IMR-90 (cell line): Measurements from ENCODE around the gene USPL1. TPM values are rescaled to one million over a fixed set of nuclear protein-coding genes. Genes with fewer than 3 reads are reported as not detected.

ENCODE experiments used
- ATAC-seq: fragments of 200-7000 bp; cut with Tn5 transposase; 2 replicates; pipeline ENCODE4 v1.9.1; 2020; ENCODE audit warnings: low read depth, mild to moderate bottlenecking, moderate library complexity
- BruUV-seq: library from RNA; stranded (reverse); fragments of 400-500 nt; replicated peaks from 2 replicates; lab custom pipeline; 2021; lab: Mats Ljungman, UMichigan
- CTCF ChIA-PET: fragments of 300-600 bp; formaldehyde crosslinking; extraction: SDS; loops from one replicate; lab custom pipeline; 2021; ENCODE audit warnings: antibody characterized with exemption; lab: Yijun Ruan, JAX
- POLR2A ChIA-PET: fragments of 300-600 bp; sonication (Branson Sonifier 250); formaldehyde crosslinking; loops from one replicate; lab custom pipeline; 2022; ENCODE audit warnings: antibody characterized with exemption; ENCODE audit not compliant: unreplicated experiment; lab: Charles Lee
- DNase-seq: peaks from one replicate; pipeline ENCODE4 v3.0.0; 2013
- H2AFZ ChIP-seq: replicated peaks from 2 replicates; pipeline ENCODE3; 2013; ENCODE audit warnings: low read length, mild to moderate bottlenecking; ENCODE audit not compliant: poor library complexity
- H2AK5ac ChIP-seq: 2 replicates; pipeline ENCODE4 v1.6.1; 2013; ENCODE audit warnings: low read depth, low read length, inconsistent platforms
- H2AK9ac ChIP-seq: replicated peaks from 2 replicates; pipeline ENCODE3; 2013; ENCODE audit warnings: mild to moderate bottlenecking, low read depth, low read length, moderate library complexity; ENCODE audit not compliant: poor library complexity
- H2BK120ac ChIP-seq: 2 replicates; pipeline ENCODE4 v1.6.1; 2013; ENCODE audit warnings: low read depth, low read length, inconsistent platforms
- H2BK15ac ChIP-seq: 3 replicates; pipeline ENCODE4 v1.6.1; 2013; ENCODE audit warnings: low read depth, low read length, inconsistent platforms
- H2BK20ac ChIP-seq: 2 replicates; pipeline ENCODE4 v1.6.1; 2013; ENCODE audit warnings: low read depth, mild to moderate bottlenecking, inconsistent platforms, low read length, moderate library complexity
- H2BK5ac ChIP-seq: 2 replicates; pipeline ENCODE4 v1.6.1; 2013; ENCODE audit warnings: mild to moderate bottlenecking, low read depth, low read length, inconsistent platforms; ENCODE audit not compliant: poor library complexity, severe bottlenecking
- H3K14ac ChIP-seq: replicated peaks from 2 replicates; pipeline ENCODE4 v1.6.1; 2013; ENCODE audit warnings: low read depth, low read length, inconsistent platforms
- H3K18ac ChIP-seq: 2 replicates; pipeline ENCODE4 v1.6.1; 2013; ENCODE audit warnings: low read depth, low read length, control low read depth
- H3K23ac ChIP-seq: 2 replicates; pipeline ENCODE4 v1.6.1; 2013; ENCODE audit warnings: low read depth, low read length, inconsistent platforms
- H3K27ac ChIP-seq: 2 replicates; pipeline ENCODE4 v1.5.1; 2013; ENCODE audit warnings: mild to moderate bottlenecking, control low read depth, low read length; ENCODE audit not compliant: insufficient read depth
- H3K27me3 ChIP-seq: 2 replicates; pipeline ENCODE4 v1.6.1; 2013; ENCODE audit warnings: low read length; ENCODE audit not compliant: control insufficient read depth, insufficient read depth
- H3K36me3 ChIP-seq: 2 replicates; pipeline ENCODE4 v1.6.1; 2013; ENCODE audit warnings: low read length, mixed read lengths; ENCODE audit not compliant: control insufficient read depth, insufficient read depth
- H3K4ac ChIP-seq: 2 replicates; pipeline ENCODE4 v1.6.1; 2013; ENCODE audit warnings: low read depth, low read length, inconsistent platforms
- H3K4me1 ChIP-seq: 2 replicates; pipeline ENCODE4 v1.6.1; 2013; ENCODE audit warnings: low read length, mixed read lengths; ENCODE audit not compliant: control insufficient read depth, insufficient read depth
- H3K4me2 ChIP-seq: 2 replicates; pipeline ENCODE4 v1.6.1; 2013; ENCODE audit warnings: low read depth, mild to moderate bottlenecking, control low read depth, low read length, moderate library complexity
- H3K4me3 ChIP-seq: 2 replicates; pipeline ENCODE4 v1.5.1; 2013; ENCODE audit warnings: low read depth, mild to moderate bottlenecking, control low read depth, low read length, moderate library complexity; ENCODE audit not compliant: insufficient read depth
- H3K56ac ChIP-seq: 2 replicates; pipeline ENCODE4 v1.6.1; 2013; ENCODE audit warnings: low read length, inconsistent platforms; ENCODE audit not compliant: insufficient read depth; ENCODE audit errors: extremely low read depth
- H3K79me1 ChIP-seq, 2 experiments: 2 replicates each; pipeline ENCODE4 v1.6.1; 2013; ENCODE audit warnings: low read length in 2 of 2, inconsistent platforms in 1 of 2, low read depth in 1 of 2
- H3K9ac ChIP-seq: 2 replicates; pipeline ENCODE4 v1.6.1; 2013; ENCODE audit warnings: low read depth, low read length, control low read depth
- H3K9me1 ChIP-seq: 2 replicates; pipeline ENCODE4 v1.6.1; 2013; ENCODE audit warnings: low read length, inconsistent platforms; ENCODE audit not compliant: insufficient read depth
- H3K9me3 ChIP-seq: 2 replicates; pipeline ENCODE4 v1.6.1; 2013; ENCODE audit warnings: low read length; ENCODE audit not compliant: control insufficient read depth, insufficient read depth
- H4K20me1 ChIP-seq: 2 replicates; pipeline ENCODE4 v1.6.1; 2013; ENCODE audit warnings: low read length, inconsistent platforms; ENCODE audit not compliant: insufficient read depth
- H4K5ac ChIP-seq: 2 replicates; pipeline ENCODE4 v1.6.1; 2013; ENCODE audit warnings: mild to moderate bottlenecking, low read depth, low read length, control low read depth
- H4K8ac ChIP-seq, 2 experiments: 2 replicates each; pipeline ENCODE4 v1.6.1; 2013; ENCODE audit warnings: low read depth in 2 of 2, low read length in 2 of 2, control low read depth in 1 of 2, inconsistent platforms in 1 of 2
- H4K91ac ChIP-seq: 2 replicates; pipeline ENCODE4 v1.6.1; 2013; ENCODE audit warnings: low read depth, low read length, inconsistent platforms; ENCODE audit not compliant: insufficient read depth
- BHLHE40 ChIP-seq: fragments of 150-350 bp; IDR thresholded peaks from 2 replicates; pipeline ENCODE4 v1.6.1; 2016; ENCODE audit warnings: mild to moderate bottlenecking, low read depth, low read length
- CHD1 ChIP-seq: IDR thresholded peaks from 2 replicates; pipeline ENCODE4 v1.6.1; 2012; ENCODE audit warnings: low read depth, low read length, improper control_type of control experiment
- ELK1 ChIP-seq: fragments of 150-350 bp; IDR thresholded peaks from 2 replicates; pipeline ENCODE4 v1.6.1; 2016; ENCODE audit warnings: low read depth, mild to moderate bottlenecking, low read length, moderate library complexity, borderline replicate concordance
- FOS ChIP-seq: fragments of 150-350 bp; IDR thresholded peaks from 2 replicates; pipeline ENCODE4 v1.6.1; 2016; ENCODE audit warnings: low read depth, low read length
- MAFK ChIP-seq: IDR thresholded peaks from 2 replicates; pipeline ENCODE4 v1.6.1; 2012; ENCODE audit warnings: low read depth, low read length, improper control_type of control experiment
- MAZ ChIP-seq: IDR thresholded peaks from 2 replicates; pipeline ENCODE4 v1.6.1; 2012; ENCODE audit warnings: low read depth, mild to moderate bottlenecking, low read length, improper control_type of control experiment, moderate library complexity, borderline replicate concordance
- MXI1 ChIP-seq: IDR thresholded peaks from 2 replicates; pipeline ENCODE4 v1.6.1; 2012; ENCODE audit warnings: low read depth, mild to moderate bottlenecking, low read length, moderate library complexity, borderline replicate concordance
- POLR2A ChIP-seq: IDR thresholded peaks from 2 replicates; pipeline ENCODE4 v1.6.1; 2012; ENCODE audit warnings: mild to moderate bottlenecking, low read depth, low read length
- RCOR1 ChIP-seq: IDR thresholded peaks from 2 replicates; pipeline ENCODE4 v1.6.1; 2012; ENCODE audit warnings: mild to moderate bottlenecking, low read length, improper control_type of control experiment; ENCODE audit not compliant: insufficient replicate concordance
- SMC3 ChIP-seq: fragments of 150-350 bp; IDR thresholded peaks from 2 replicates; pipeline ENCODE4 v1.6.1; 2016; ENCODE audit warnings: low read depth, mild to moderate bottlenecking, antibody characterized with exemption, low read length, moderate library complexity
- WGBS, 2 experiments: methylation state at CpG; one replicate each; pipeline versions ENCODE4 v1.1.5 to v1.1.7; 2013; ENCODE audit warnings: missing lambda C conversion rate in 2 of 2; ENCODE audit not compliant: insufficient read length in 1 of 2; ENCODE audit errors: extremely low coverage in 2 of 2; 5-methylcytosine and 5-hydroxymethylcytosine counted together
- dilution Hi-C: fragments of 300-500 bp; cut with HindIII; formaldehyde crosslinking; loops from one replicate; pipeline ENCODE4 v1.14.3; 2018; ENCODE audit warnings: low sequenced_read_pairs; ENCODE audit not compliant: unreplicated experiment
- in situ Hi-C: fragments of 300-500 bp; cut with MboI; formaldehyde crosslinking; loops from 3 replicates; pipeline ENCODE4 v1.14.3; 2019; ENCODE audit warnings: low sequenced_read_pairs, inconsistent platforms, mixed read lengths
- intact Hi-C: fragments of 100-400 bp; cut with micrococcal nuclease; formaldehyde crosslinking; loops from 2 replicates; pipeline ENCODE4 v1.10.0; 2022
- polyA plus RNA-seq, 3 experiments: library from polyadenylated mRNA; depleted of rRNA; stranded (reverse); fragments of >200 nt; gene quantifications; 2 replicates each; pipeline ENCODE4 v1.2.3, GENCODE V29; 2012; ENCODE audit warnings: low replicate concordance in 1 of 3
- total RNA-seq: library from RNA; depleted of rRNA; stranded (reverse); fragments of >200 nt; gene quantifications from 2 replicates; pipeline ENCODE4 v1.2.3, GENCODE V29; 2012

Gene USPL1
- total and polyA plus RNA-seq, 2 of the 4 experiments (the other 2 are of a cell fraction), result 12.1 to 15.4 TPM

GRCh38 chr13:30623392-30623791 lies 5.7 kb downstream of the USPL1 start:
- Histone ChIP-seq H3K27me3 (no peaks in the 10 kb centered on the region), H3K4me3 (no peak overlapping the region), H3K36me3 (peaks cover 15% of the 10 kb centered on the region), H4K5ac (no peak overlapping the region), H2BK5ac (no peak overlapping the region), H3K23ac (no peak overlapping the region), H3K18ac (no peak overlapping the region), H2AK5ac (no peak overlapping the region), H3K14ac (no peak overlapping the region), H2BK20ac (no peak overlapping the region), H4K8ac (no peak overlapping the region), H2BK120ac (no peak overlapping the region), H4K91ac (no peak overlapping the region), H3K4ac (no peak overlapping the region), H2BK15ac (no peak overlapping the region), H3K9me1 (peaks cover 2% of the 10 kb centered on the region; the same call in 1 of the 2 replicates), H2AFZ (no peak overlapping the region), H3K56ac (no peak overlapping the region), H3K9ac (no peak overlapping the region), H4K20me1 (peaks cover 6% of the 10 kb centered on the region; the same call in 1 of the 2 replicates), H2AK9ac (no peak overlapping the region), H3K4me1 (peaks cover 2% of the 10 kb centered on the region), H3K79me1 (peaks cover 26 to 41% of the 10 kb centered on the region in 2 experiments), H3K4me2 (no peak overlapping the region), H3K9me3 (no peaks in the 10 kb centered on the region), H3K27ac (no peak overlapping the region)
- TF ChIP-seq MAFK, result no peak
- TF ChIP-seq RCOR1, result no peak
- no peak for TF ChIP-seq MXI1
- no peak for TF ChIP-seq SMC3
- TF ChIP-seq BHLHE40, result no peak
- no peak for TF ChIP-seq ELK1
- TF ChIP-seq POLR2A, result no peak
- TF ChIP-seq MAZ, result no peak
- TF ChIP-seq FOS, result no peak
- no peak for TF ChIP-seq CHD1
- no TSS peak for BruUV-seq
- 87% methylated on average over 3 of the region's 5 CpGs; no CpG with 5 or more reads in 1 of the 2 experiments for WGBS, 2 experiments
- ATAC-seq, result no peak
- intact Hi-C loops, result no loop called here
- CTCF ChIA-PET, result interaction anchor here (1.7 kb wide), 1 partner anchor 491 kb away, joined by 3 read pairs; no protein-coding TSS in a partner anchor
- DNase-seq, result no peak
- POLR2A ChIA-PET, result no interaction called here
- dilution Hi-C loops, result no loop called here
- in situ Hi-C loops, result no loop called here
